IMR-90 (cell line): ENCODE results near the gene FARSB.
A peak's percentile ranks its signal among the peaks of the same experiment; 100 is the strongest.

Experiments used
- BHLHE40 ChIP-seq: fragments of 150-350 bp; IDR thresholded peaks from 2 replicates; pipeline ENCODE4 v1.6.1; 2016; ENCODE audit warnings: mild to moderate bottlenecking, low read depth, low read length
- CEBPB ChIP-seq: IDR thresholded peaks from 2 replicates; pipeline ENCODE4 v1.6.1; 2012; ENCODE audit warnings: low read depth, low read length, improper control_type of control experiment
- CHD1 ChIP-seq: IDR thresholded peaks from 2 replicates; pipeline ENCODE4 v1.6.1; 2012; ENCODE audit warnings: low read depth, low read length, improper control_type of control experiment
- MAFK ChIP-seq: IDR thresholded peaks from 2 replicates; pipeline ENCODE4 v1.6.1; 2012; ENCODE audit warnings: low read depth, low read length, improper control_type of control experiment
- MAZ ChIP-seq: IDR thresholded peaks from 2 replicates; pipeline ENCODE4 v1.6.1; 2012; ENCODE audit warnings: low read depth, mild to moderate bottlenecking, low read length, improper control_type of control experiment, moderate library complexity, borderline replicate concordance
- MXI1 ChIP-seq: IDR thresholded peaks from 2 replicates; pipeline ENCODE4 v1.6.1; 2012; ENCODE audit warnings: low read depth, mild to moderate bottlenecking, low read length, moderate library complexity, borderline replicate concordance
- POLR2A ChIP-seq: IDR thresholded peaks from 2 replicates; pipeline ENCODE4 v1.6.1; 2012; ENCODE audit warnings: mild to moderate bottlenecking, low read depth, low read length
- RAD21 ChIP-seq: IDR thresholded peaks from 2 replicates; pipeline ENCODE4 v1.6.1; 2012; ENCODE audit warnings: low read length, improper control_type of control experiment
- RCOR1 ChIP-seq: IDR thresholded peaks from 2 replicates; pipeline ENCODE4 v1.6.1; 2012; ENCODE audit warnings: mild to moderate bottlenecking, low read length, improper control_type of control experiment; ENCODE audit not compliant: insufficient replicate concordance
- RFX5 ChIP-seq: IDR thresholded peaks from 2 replicates; pipeline ENCODE4 v1.8.0; 2012; ENCODE audit warnings: low read depth, mild to moderate bottlenecking, low read length, moderate library complexity
- SMC3 ChIP-seq: fragments of 150-350 bp; IDR thresholded peaks from 2 replicates; pipeline ENCODE4 v1.6.1; 2016; ENCODE audit warnings: low read depth, mild to moderate bottlenecking, antibody characterized with exemption, low read length, moderate library complexity
- USF2 ChIP-seq: fragments of 150-350 bp; IDR thresholded peaks from 2 replicates; pipeline ENCODE4 v1.6.1; 2017; ENCODE audit warnings: mild to moderate bottlenecking, antibody characterized with exemption, low read length, low read depth
- TF ChIP-seq, protein P1 (sequence below): conservative IDR thresholded peaks from 2 replicates; pipeline ENCODE4 v1.5.1; 2012; ENCODE audit warnings: mild to moderate bottlenecking, low read depth, low read length, improper control_type of control experiment
- TF ChIP-seq, protein P2 (sequence below): fragments of 150-350 bp; IDR thresholded peaks from 2 replicates; pipeline ENCODE4 v1.6.1; 2016; ENCODE audit warnings: low read depth, mild to moderate bottlenecking, low read length, moderate library complexity, borderline replicate concordance

- TF ChIP-seq, protein P1, sequence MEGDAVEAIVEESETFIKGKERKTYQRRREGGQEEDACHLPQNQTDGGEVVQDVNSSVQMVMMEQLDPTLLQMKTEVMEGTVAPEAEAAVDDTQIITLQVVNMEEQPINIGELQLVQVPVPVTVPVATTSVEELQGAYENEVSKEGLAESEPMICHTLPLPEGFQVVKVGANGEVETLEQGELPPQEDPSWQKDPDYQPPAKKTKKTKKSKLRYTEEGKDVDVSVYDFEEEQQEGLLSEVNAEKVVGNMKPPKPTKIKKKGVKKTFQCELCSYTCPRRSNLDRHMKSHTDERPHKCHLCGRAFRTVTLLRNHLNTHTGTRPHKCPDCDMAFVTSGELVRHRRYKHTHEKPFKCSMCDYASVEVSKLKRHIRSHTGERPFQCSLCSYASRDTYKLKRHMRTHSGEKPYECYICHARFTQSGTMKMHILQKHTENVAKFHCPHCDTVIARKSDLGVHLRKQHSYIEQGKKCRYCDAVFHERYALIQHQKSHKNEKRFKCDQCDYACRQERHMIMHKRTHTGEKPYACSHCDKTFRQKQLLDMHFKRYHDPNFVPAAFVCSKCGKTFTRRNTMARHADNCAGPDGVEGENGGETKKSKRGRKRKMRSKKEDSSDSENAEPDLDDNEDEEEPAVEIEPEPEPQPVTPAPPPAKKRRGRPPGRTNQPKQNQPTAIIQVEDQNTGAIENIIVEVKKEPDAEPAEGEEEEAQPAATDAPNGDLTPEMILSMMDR: peak; percentile 37
- TF ChIP-seq MAZ (no peak), POLR2A (no peak), RAD21 (peak; percentile 46), BHLHE40 (no peak), RFX5 (no peak), MXI1 (no peak), MAFK (no peak), USF2 (no peak), CHD1 (no peak), SMC3 (no peak), RCOR1 (no peak), CEBPB (no peak)
- TF ChIP-seq, protein P2, sequence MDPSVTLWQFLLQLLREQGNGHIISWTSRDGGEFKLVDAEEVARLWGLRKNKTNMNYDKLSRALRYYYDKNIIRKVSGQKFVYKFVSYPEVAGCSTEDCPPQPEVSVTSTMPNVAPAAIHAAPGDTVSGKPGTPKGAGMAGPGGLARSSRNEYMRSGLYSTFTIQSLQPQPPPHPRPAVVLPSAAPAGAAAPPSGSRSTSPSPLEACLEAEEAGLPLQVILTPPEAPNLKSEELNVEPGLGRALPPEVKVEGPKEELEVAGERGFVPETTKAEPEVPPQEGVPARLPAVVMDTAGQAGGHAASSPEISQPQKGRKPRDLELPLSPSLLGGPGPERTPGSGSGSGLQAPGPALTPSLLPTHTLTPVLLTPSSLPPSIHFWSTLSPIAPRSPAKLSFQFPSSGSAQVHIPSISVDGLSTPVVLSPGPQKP: no peak
Measured at GRCh38 chr2:222693837-222694236, 37.9 kb upstream of the FARSB start.
